Suprapubic skin (tissue), 4 donors: ENCODE measurements around the gene EZR.

Experiments
- EP300 ChIP-seq: sonication (generic); formaldehyde crosslinking; IDR thresholded peaks from one replicate; pipeline ENCODE4 v1.6.1; 2017; ENCODE audit warnings: antibody characterized with exemption
- POLR2A ChIP-seq, 2 donors: fragments of 450-650 bp; IDR thresholded peaks; one replicate each; pipeline ENCODE4 v1.6.1; 2017; ENCODE audit warnings: antibody characterized with exemption in 2 of 2, mild to moderate bottlenecking in 2 of 2, moderate library complexity in 2 of 2
- POLR2AphosphoS5 ChIP-seq, 3 donors: sonication (generic); formaldehyde crosslinking; IDR thresholded peaks; one replicate each; pipeline ENCODE4 v1.6.1; 2017; ENCODE audit warnings: antibody characterized with exemption in 3 of 3
- TF ChIP-seq, protein P1 (sequence below), 2 donors: fragments of 200-600 bp in 1 of 2; fragments of 450-650 bp in 1 of 2; sonication (generic) in 1 of 2; IDR thresholded peaks; one replicate each; pipeline ENCODE4 v1.5.1; 2016 to 2019; ENCODE audit warnings: antibody characterized with exemption in 2 of 2, mild to moderate bottlenecking in 1 of 2, moderate library complexity in 1 of 2

DNA sequence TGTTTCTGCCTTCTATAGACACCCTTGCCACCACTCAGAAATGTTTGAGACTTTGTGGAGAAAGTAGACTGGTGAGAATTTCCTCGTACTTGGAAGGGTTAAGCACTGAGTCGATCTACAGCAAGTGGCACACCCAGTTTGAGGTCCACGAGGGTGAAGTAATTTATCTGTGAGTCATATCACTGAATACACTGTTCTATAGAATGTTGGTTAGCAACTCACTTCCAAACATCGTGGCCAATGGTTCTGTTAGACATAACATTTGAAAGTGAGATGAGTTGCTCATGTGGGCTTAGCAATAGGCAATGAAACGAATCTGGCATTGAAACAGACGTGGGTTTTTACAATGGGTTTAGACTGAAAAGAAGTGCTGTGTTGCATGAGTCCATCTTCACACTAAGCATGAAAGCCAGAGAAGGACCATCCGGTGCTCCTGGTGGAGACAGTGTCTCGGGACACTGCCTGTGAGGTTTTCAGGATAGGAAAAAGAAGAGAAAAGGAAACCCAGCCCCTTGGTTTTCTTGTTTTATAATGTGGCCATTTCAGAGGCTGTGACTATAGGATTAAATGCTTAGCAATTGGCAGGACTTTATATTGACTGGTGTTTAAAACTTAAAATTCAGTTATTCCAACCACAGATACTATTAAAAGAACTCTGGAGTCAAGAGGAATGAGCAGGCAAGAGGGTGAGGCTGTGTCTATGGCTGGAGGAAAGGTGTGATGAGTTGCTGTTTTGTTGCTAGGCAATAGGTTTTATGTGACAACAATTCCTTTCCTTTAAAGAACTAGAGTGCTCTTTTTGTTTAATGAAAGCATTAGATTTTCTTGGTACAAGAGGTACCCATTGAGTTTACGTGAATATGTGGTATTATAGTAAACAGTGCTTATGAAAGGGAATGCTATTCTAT is 31.0 kb upstream of the EZR start:
- TF ChIP-seq, protein P1, sequence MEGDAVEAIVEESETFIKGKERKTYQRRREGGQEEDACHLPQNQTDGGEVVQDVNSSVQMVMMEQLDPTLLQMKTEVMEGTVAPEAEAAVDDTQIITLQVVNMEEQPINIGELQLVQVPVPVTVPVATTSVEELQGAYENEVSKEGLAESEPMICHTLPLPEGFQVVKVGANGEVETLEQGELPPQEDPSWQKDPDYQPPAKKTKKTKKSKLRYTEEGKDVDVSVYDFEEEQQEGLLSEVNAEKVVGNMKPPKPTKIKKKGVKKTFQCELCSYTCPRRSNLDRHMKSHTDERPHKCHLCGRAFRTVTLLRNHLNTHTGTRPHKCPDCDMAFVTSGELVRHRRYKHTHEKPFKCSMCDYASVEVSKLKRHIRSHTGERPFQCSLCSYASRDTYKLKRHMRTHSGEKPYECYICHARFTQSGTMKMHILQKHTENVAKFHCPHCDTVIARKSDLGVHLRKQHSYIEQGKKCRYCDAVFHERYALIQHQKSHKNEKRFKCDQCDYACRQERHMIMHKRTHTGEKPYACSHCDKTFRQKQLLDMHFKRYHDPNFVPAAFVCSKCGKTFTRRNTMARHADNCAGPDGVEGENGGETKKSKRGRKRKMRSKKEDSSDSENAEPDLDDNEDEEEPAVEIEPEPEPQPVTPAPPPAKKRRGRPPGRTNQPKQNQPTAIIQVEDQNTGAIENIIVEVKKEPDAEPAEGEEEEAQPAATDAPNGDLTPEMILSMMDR (IDR thresholded peaks at IDR 0.05): no peak
- TF ChIP-seq POLR2A (IDR thresholded peaks at IDR 0.05) (no peak), EP300 (no peak), POLR2AphosphoS5 (IDR thresholded peaks at IDR 0.05) (peak in 1 of 3 donors; percentile 52)
